ENCODE data around the gene RAD51D.
"Not testable (repeated sequence)": the region's sequence is repeated elsewhere in the genome, so short reads cannot be mapped to it uniquely, and the experiment has no call there.

Gene RAD51D

DNA sequence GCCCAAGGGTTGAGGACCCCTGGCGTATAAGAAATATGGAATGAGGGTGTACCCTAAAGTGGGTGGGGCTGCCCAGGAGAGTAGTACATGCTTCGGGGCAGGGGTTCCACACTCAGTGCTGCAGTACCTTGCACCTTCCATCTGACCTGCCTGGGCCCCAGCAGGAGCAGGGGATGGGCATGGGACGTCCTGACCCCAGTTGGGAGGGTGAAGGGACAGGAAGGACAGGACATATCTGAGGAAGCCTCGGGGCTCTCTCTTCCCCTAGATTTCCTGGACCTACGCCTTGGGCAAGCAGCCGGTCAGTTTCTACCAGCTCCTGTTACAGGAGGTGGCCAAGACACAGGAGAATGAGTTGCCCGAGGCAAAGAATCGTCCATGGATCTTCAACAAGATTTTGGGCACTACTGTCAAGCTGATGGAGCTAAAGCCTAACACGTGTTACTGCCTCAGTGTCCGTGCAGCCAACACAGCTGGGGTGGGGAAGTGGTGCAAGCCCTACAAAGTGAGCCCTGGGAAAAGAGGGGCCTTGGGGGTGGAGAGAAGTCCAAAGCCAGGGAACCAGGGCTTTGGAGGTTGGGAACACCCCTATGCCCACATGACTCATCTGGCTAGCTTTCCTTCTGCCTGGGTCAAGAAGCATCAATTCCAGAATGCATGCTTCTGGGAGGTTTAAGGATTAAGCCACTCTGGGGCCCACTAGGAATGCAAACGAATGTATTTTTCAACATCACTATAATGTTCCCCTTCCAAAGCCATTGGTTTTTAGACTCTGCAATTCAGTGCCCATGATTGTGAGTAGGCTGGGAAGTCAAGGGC lies 9.7 kb upstream of the RAD51D start:
- Mint-ChIP-seq H3K27me3 (no peaks in the 10 kb centered on the region), H3K4me3 (no peak overlapping the region), H3K9me3 (no peaks in the 10 kb centered on the region), H3K27ac (no peak overlapping the region), H3K36me3 (peaks cover 13% of the 10 kb centered on the region), H3K4me1 (no peaks in the 10 kb centered on the region)
- no peak for DNase-seq (ENCODE audit: low spot score in 2 of 2)
- ATAC-seq (ENCODE audit: low read depth), result no peak

DNA sequence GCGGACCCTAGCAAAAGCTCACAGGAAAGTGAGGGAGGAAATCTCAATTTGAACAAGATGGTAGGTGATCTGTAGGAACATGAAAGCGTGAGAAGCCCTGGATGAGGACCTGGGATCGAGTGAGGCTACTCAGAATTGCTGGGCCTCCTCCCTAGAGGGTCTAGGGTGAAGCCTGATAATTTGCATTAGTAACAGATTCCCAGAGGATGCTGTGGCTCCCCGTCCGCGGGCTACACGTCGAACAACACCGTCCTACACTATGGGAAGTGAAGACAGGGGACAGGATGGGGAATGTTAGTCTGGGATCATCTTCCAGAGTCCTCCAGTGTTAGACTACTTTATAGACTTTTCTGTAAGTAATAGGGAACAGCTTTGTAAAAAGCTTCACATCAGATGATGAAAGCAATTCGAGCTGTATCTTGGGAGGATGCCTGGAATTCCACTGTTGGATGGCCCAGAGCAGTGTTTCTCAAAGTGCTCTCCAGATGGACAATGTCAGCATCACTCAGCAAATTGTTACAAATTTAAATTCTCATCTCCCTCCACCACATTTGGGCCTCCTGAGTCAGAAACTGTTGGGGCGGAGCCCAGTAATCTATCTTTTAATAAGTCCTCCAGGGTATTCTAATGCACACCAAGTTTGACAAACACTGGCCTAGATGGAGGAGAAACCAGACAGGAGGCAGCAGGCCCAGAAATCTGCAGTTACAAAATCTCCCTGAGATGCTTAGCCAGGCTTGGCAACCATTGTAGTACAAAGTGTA lies 8.3 kb upstream of the RAD51D start:
- Mint-ChIP-seq H3K9me3 (no peaks in the 10 kb centered on the region), H3K4me3 (no peak overlapping the region), H3K4me1 (no peaks in the 10 kb centered on the region), H3K36me3 (peaks cover 7% of the 10 kb centered on the region), H3K27me3 (no peaks in the 10 kb centered on the region), H3K27ac (no peak overlapping the region)
- DNase-seq (ENCODE audit: low spot score in 2 of 2) (no peak), ATAC-seq (ENCODE audit: low read depth) (no peak)

DNA sequence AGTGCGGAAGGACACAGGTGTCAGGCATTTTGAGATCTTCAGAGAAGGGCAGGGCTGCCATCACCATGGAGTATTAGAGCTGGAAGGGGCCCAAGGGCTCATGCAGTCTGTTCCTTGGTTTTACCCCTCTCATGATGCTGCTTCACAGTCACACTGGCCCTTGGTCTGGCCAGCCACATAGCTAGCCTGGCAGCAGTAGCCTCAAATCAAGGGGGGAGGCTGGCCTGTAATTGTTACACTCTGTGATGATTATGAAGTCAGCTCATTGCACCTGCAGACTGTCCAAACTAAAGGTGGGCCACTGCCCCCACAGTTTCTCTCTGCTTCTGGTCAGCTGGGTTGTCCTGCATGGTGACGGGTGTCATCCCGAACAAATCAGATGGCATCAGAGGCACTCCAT lies 1.7 kb upstream of the RAD51D start, which contains the start of gene FNDC8:
Gene FNDC8 (plus strand): TSS at position 301 of the 400 bp plus-strand sequence. CDS start 79 bp downstream, at position 380.
- Mint-ChIP-seq H3K27me3 (no peaks in the 10 kb centered on the region), H3K36me3 (peaks cover 3% of the 10 kb centered on the region), H3K27ac (no peak within 1 kb of the TSS), H3K9me3 (no peaks in the 10 kb centered on the region), H3K4me3 (no peak within 1 kb of the TSS), H3K4me1 (peaks cover 14% of the 10 kb centered on the region)
- DNase-seq (ENCODE audit: low spot score in 2 of 2) (no peak), ATAC-seq (ENCODE audit: low read depth) (no peak)

DNA sequence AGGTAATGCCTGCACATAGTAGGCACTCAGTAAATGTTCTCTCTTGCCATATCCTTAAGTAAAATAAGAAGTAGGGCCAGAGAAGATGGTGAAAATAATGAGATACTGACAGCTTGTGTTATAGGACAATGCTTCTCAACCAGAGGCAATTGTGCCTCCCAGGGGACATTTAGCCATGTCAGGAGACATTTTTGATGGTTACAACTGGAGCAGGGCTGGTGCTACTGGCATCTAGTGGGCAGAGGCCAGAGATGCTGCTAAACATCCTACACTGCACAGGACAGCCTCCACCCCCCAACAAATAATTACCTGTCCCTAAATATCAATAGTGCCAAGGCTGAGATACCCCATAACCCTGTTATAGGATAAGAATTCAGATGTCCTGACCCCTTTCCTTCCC lies 1.7 kb downstream of the RAD51D start:
- Mint-ChIP-seq H3K9me3 (no peaks in the 10 kb centered on the region), H3K27ac (peak overlapping the region; percentile 65), H3K4me1 (peaks cover 19% of the 10 kb centered on the region), H3K36me3 (peaks cover 10% of the 10 kb centered on the region), H3K4me3 (peak overlapping the region; percentile 50), H3K27me3 (no peaks in the 10 kb centered on the region)
- no peak for DNase-seq (ENCODE audit: low spot score in 2 of 2)
- no peak for ATAC-seq (ENCODE audit: low read depth)

DNA sequence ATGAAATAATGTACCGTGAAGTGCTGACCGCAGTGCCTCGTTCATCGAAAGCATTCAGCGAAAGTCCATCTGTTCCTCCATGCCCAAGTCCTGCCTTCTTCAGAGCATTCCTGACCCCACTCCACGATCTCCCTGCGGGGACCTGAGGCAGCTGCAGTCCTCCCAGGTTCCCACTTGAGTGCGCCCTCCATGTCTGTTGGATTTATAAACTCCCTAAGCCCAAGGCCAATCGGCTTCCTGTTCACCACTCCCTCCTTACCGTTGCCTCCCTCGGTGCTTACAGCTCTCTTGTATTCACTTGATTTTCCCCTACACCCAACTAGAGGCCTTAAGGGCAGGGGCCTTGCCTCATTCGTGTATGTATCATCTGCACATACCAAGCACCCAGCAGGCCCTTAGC lies 2.8 kb downstream of the RAD51D start:
- Mint-ChIP-seq H3K27ac (no peak overlapping the region), H3K4me1 (peaks cover 19% of the 10 kb centered on the region), H3K4me3 (no peak overlapping the region), H3K36me3 (peaks cover 11% of the 10 kb centered on the region), H3K27me3 (no peaks in the 10 kb centered on the region), H3K9me3 (no peaks in the 10 kb centered on the region)
- DNase-seq (ENCODE audit: low spot score in 2 of 2), result no peak
- ATAC-seq (ENCODE audit: low read depth), result no peak

DNA sequence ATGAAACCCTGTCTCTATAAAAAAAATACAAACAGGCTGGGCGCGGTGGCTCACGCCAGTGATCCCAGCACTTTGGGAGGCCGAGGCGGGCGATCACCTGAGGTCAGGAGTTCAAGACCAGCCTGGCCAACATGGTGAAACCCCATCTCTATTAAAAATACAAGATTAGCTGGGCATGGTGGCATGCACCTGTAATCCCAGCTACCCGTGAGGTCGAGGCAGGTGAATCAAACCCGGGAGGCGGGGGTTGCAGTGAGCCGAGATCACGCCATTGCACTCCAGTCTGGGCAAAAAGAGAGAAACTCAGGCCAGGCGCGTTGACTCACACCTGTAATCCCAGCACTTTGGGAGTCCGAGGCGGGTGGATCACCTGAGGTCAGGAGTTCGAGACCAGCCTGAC lies 8.9 kb downstream of the RAD51D start:
- DNase-seq (ENCODE audit: low spot score in 2 of 2); H3K9me3 Mint-ChIP-seq; H3K4me1 Mint-ChIP-seq; H3K4me3 Mint-ChIP-seq; H3K27ac Mint-ChIP-seq; H3K27me3 Mint-ChIP-seq; ATAC-seq (ENCODE audit: low read depth): not testable (repeated sequence)
- H3K36me3 Mint-ChIP-seq, result peaks cover 16% of the 10 kb centered on the region

DNA sequence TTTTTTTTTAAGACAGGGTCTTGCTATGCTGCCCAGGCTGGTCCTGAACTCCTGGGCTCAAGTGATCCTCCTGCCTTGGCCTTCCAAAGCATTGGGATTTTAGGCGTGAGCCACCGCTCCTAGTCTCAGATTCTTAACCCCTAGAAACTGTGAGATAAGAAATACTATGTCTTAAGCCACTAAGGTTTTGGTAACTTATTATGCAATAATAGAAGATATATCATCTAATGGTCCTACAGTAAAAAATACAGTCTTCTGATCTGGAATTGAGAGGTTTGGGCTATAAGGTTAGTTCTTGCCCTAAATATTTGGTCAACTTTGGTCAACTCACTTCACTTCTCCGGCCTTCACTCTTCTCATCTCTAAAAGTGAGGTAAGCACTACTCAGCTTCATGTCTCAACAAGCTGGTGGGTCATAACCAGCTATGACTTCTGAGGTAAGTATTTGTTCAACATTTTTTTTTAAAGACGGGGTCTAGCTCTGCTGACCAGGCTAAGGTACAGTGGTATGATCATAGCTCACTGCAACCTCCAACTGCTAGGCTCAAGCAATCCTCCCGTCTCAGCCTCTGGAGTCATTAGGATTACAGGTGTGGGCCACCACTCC lies 14.7 kb downstream of the RAD51D start:
- DNase-seq (ENCODE audit: low spot score in 2 of 2) (no peak), ATAC-seq (ENCODE audit: low read depth) (no peak)
- Mint-ChIP-seq H3K27me3 (no peaks in the 10 kb centered on the region), H3K9me3 (no peaks in the 10 kb centered on the region), H3K27ac (no peak overlapping the region), H3K4me1 (peaks cover 3% of the 10 kb centered on the region), H3K4me3 (no peak overlapping the region), H3K36me3 (peaks cover 26% of the 10 kb centered on the region)

DNA sequence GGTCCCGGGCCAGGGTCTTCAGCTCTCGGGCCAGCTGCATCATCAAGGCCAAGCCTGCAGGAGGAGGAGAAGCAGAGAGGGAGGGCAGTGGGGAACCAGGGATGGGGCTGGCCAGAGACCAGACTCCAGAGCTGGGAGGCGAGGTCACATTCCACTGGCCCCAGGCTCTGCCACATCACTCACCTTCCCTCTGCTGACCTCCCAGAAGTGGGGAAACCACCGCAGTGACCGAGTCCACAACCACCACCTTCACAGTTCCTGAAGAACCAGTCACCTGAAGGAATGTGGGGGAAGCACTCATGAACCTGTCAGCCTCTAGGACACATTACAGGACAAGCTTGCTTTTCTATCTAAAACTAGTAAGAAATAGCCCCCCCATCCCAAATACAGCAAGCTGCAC lies 16.4 kb downstream of the RAD51D start:
- Mint-ChIP-seq H3K4me3 (no peak overlapping the region), H3K27me3 (no peaks in the 10 kb centered on the region), H3K4me1 (peaks cover 3% of the 10 kb centered on the region), H3K9me3 (no peaks in the 10 kb centered on the region), H3K27ac (no peak overlapping the region), H3K36me3 (peaks cover 30% of the 10 kb centered on the region)
- DNase-seq (ENCODE audit: low spot score in 2 of 2), result no peak
- ATAC-seq (ENCODE audit: low read depth), result no peak

DNA sequence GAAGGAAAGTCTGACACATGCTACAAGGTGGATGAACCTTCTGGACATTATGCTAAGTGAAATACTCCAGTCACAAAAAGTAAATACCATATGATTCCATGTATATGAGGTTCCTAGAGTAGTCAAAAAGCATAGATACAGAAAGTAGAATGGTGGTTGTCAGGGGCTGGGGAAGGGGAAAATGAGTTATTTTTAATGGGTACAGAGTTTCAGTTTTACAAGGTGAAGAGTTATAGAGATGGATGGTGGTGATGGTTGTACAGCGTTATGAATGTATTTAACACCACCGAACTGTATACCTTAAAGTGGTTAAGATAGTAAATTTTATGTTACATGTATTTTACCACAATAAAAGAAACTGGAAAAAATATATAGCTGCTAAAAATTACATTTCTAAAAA lies 17.9 kb downstream of the RAD51D start:
- Mint-ChIP-seq H3K4me1 (peaks cover 3% of the 10 kb centered on the region), H3K4me3 (no peak overlapping the region), H3K36me3 (peaks cover 29% of the 10 kb centered on the region), H3K9me3 (no peaks in the 10 kb centered on the region), H3K27ac (no peak overlapping the region), H3K27me3 (no peaks in the 10 kb centered on the region)
- DNase-seq (ENCODE audit: low spot score in 2 of 2) (no peak), ATAC-seq (ENCODE audit: low read depth) (no peak)

DNA sequence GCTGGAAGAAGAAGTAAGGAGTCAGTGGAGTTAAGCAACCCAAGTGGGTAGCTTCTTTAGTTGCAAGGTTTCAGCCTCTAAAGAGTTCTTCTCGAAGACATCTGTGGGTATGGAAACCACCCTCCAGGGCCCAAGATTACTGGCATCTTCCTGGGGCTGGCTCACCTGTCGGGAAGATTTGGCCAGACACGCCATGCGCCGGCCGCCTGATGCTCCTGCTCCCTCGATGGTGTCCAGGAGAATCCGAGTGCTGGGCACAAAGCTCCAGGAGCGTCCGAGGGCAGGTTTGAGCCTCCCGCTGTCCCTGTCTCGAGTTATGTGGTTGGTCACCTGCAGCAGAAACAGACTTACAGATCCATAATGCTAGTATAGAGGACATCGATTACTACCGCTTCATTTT lies 18.6 kb downstream of the RAD51D start:
- H3K27me3 Mint-ChIP-seq, result no peaks in the 10 kb centered on the region
- peaks cover 22% of the 10 kb centered on the region for H3K36me3 Mint-ChIP-seq
- H3K4me3 Mint-ChIP-seq, result no peak overlapping the region
- no peaks in the 10 kb centered on the region for H3K9me3 Mint-ChIP-seq
- DNase-seq (ENCODE audit: low spot score in 2 of 2), result no peak
- ATAC-seq (ENCODE audit: low read depth), result no peak
- no peak overlapping the region for H3K27ac Mint-ChIP-seq
- peaks cover 3% of the 10 kb centered on the region for H3K4me1 Mint-ChIP-seq

DNA sequence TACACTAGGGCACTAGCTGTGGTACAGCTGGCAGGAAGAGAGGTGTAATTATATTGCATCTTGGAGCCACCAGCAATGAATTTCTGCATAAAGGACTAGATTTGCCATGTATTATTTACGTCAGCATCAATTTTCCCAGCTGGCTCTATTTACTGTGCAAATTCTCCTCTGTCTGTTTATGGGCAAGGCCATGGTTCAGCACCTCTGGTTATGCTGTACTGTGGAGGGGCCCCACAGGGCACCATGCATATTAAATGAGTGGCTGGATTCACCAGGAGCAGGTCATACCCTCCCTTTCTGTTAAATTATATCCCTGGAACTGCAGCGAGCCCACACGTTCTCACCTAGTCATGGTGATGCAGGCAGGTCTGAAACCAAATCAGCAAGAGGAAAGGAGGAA lies 19.8 kb downstream of the RAD51D start:
- no peak for DNase-seq (ENCODE audit: low spot score in 2 of 2)
- Mint-ChIP-seq H3K4me3 (no peak overlapping the region), H3K27me3 (no peaks in the 10 kb centered on the region), H3K36me3 (peaks cover 14% of the 10 kb centered on the region), H3K4me1 (peaks cover 3% of the 10 kb centered on the region), H3K27ac (no peak overlapping the region), H3K9me3 (no peaks in the 10 kb centered on the region)
- no peak for ATAC-seq (ENCODE audit: low read depth)

DNA sequence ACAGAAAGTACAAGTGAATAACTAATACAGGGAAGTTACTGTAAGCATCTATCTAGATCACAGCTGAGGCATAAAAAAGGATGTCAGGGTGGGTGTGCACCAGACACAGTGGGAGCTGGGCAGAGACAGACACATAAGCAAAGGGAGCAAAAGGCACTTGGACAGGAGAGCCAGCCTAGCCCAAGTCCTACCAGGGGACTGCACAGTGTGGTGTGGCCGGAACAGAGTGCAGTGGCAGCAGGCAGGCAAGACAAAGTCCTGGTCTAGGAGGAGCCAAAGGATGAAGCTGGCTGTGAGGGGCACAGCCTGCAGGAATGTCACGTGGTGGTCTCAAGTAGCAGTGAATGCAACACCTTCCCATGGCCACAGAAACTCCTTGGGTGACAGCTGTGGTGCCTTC lies 21.9 kb downstream of the RAD51D start:
- no peak overlapping the region for H3K4me3 Mint-ChIP-seq

DNA sequence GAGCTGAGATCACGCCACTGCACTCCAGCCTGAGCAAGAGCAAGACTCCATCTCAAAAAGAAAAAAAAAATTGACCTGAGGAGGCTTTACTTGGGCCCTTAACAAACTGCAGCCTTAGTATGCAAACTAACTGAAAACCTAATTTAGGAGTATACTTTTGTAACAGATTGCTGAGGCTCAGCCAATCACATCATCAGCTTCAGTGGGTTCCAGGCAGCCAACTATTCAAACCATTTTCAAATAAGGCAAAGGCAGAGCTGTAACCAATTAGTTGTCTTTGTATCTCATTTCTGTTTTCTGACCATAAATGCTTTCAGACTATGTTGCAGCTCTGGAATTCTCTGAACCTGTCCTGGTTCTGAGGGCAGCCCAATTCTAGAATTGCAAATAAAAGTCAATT lies 23.9 kb downstream of the RAD51D start:
- Mint-ChIP-seq H3K9me3 (no peaks in the 10 kb centered on the region), H3K27me3 (no peaks in the 10 kb centered on the region), H3K4me3 (no peak overlapping the region), H3K36me3 (peaks cover 6% of the 10 kb centered on the region), H3K27ac (no peak overlapping the region), H3K4me1 (peaks cover 2% of the 10 kb centered on the region)
- no peak for ATAC-seq (ENCODE audit: low read depth)
- DNase-seq (ENCODE audit: low spot score in 2 of 2), result no peak

More for the DNA sequence above, 21.9 kb downstream of the RAD51D start:
- no peaks in the 10 kb centered on the region for H3K9me3 Mint-ChIP-seq
- H3K27ac Mint-ChIP-seq, result no peak overlapping the region
- no peaks in the 10 kb centered on the region for H3K27me3 Mint-ChIP-seq
- ATAC-seq (ENCODE audit: low read depth) (no peak), DNase-seq (ENCODE audit: low spot score in 2 of 2) (no peak)
- no peaks in the 10 kb centered on the region for H3K4me1 Mint-ChIP-seq
- H3K36me3 Mint-ChIP-seq, result peaks cover 12% of the 10 kb centered on the region

DNA sequence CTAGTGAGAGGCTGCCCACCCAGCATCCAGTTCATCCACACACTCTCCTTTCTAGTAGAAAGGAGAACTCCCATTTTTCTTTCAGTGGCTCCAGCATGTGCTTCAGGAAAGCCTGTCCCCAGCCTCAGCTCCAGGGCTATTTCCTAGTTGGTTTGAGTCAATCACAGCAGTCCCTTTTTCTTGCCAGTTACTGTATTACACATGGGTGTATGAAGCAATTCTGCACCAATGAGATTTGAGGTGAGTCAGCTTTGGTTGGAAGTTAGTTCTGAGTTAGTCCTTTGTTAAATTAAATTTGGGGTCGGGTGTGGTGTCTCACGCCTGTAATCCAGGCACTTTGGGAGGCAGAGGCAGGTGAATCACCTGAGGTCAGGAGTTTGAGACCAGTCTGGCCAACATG lies 24.8 kb downstream of the RAD51D start:
- ATAC-seq (ENCODE audit: low read depth) (no peak), DNase-seq (ENCODE audit: low spot score in 2 of 2) (no peak)
- H3K27me3 Mint-ChIP-seq, result no peaks in the 10 kb centered on the region
- H3K9me3 Mint-ChIP-seq, result no peaks in the 10 kb centered on the region
- H3K4me1 Mint-ChIP-seq, result peaks cover 2% of the 10 kb centered on the region
- H3K27ac Mint-ChIP-seq, result no peak overlapping the region
- peaks cover 6% of the 10 kb centered on the region for H3K36me3 Mint-ChIP-seq
- H3K4me3 Mint-ChIP-seq, result no peak overlapping the region
